GM12878 (cell line): ENCODE results near the gene CNPY2. TPM values are rescaled to one million over a fixed set of nuclear protein-coding genes. Genes with fewer than 3 reads are reported as not detected.
A peak's percentile ranks its signal among the peaks of the same experiment; 100 is the strongest.

Source experiments
- ATAC-seq: fragments of 200-7000 bp; cut with Tn5 transposase; 3 replicates; pipeline ENCODE4 v1.9.1; 2020; ENCODE audit warnings: mild to moderate bottlenecking, moderate library complexity
- BruUV-seq: library from RNA; stranded (reverse); fragments of 400-500 nt; replicated peaks from 2 replicates; lab custom pipeline; 2021; lab: Mats Ljungman, UMichigan
- CTCF ChIA-PET: fragments of 300-600 bp; sonication (Branson Sonifier 250); formaldehyde crosslinking; extraction: SDS; loops from one replicate; lab custom pipeline; 2021; ENCODE audit warnings: inconsistent platforms; lab: Yijun Ruan, JAX
- POLR2A ChIA-PET: fragments of 350-600 bp; formaldehyde crosslinking; extraction: SDS; loops from one replicate; lab custom pipeline; 2021; ENCODE audit warnings: inconsistent platforms; lab: Charles Lee
- RAD21 ChIA-PET: fragments of 300-600 bp; sonication (Branson Sonifier 250); formaldehyde crosslinking; loops from one replicate; lab custom pipeline; 2023; ENCODE audit warnings: antibody characterized with exemption; ENCODE audit not compliant: unreplicated experiment; lab: Charles Lee
- SMC1A ChIA-PET: fragments of 300-600 bp; sonication (Branson Sonifier 250); formaldehyde crosslinking; loops from one replicate; lab custom pipeline; 2023; ENCODE audit not compliant: unreplicated experiment, uncharacterized antibody; lab: Charles Lee
- DNase-seq: peaks from one replicate; pipeline ENCODE4 v3.0.0-alpha.2; 2011; ENCODE audit warnings: low read depth, low spot score
- FAIRE-seq: peaks from 3 replicates; lab custom pipeline; 2011; peaks lifted over from hg19 to GRCh38; lab: Jason Lieb, UNC
- H2AFZ ChIP-seq: 2 replicates; pipeline ENCODE4 v1.6.0; 2011; ENCODE audit warnings: low read depth, low read length, control low read depth; ENCODE audit not compliant: control insufficient read depth
- H3K27ac ChIP-seq: 2 replicates; pipeline ENCODE4 v1.5.1; 2011; ENCODE audit warnings: control low read depth; ENCODE audit not compliant: control insufficient read depth, insufficient read depth
- H3K27me3 ChIP-seq, 2 experiments: replicated peaks in 1 of 2; 2 replicates each; pipeline versions ENCODE4 v1.6.0 to v1.6.1; 2011; ENCODE audit warnings: low read length in 1 of 2; ENCODE audit not compliant: control insufficient read depth in 2 of 2, insufficient read depth in 2 of 2
- H3K36me3 ChIP-seq, 2 experiments: 2 replicates each; pipeline ENCODE4 v1.5.1; 2011; ENCODE audit warnings: low read length in 1 of 2; ENCODE audit not compliant: control insufficient read depth in 2 of 2, insufficient read depth in 2 of 2
- H3K4me1 ChIP-seq: 2 replicates; pipeline ENCODE4 v1.6.1; 2011; ENCODE audit warnings: mild to moderate bottlenecking, low read length, moderate library complexity, mixed read lengths; ENCODE audit not compliant: control insufficient read depth, insufficient read depth
- H3K4me2 ChIP-seq: 2 replicates; pipeline ENCODE4 v1.6.0; 2011; ENCODE audit warnings: control low read depth; ENCODE audit not compliant: control insufficient read depth, insufficient read depth
- H3K4me3 ChIP-seq: fragments of 200-600 bp; sonication (generic); 2 replicates; pipeline ENCODE4 v1.5.1; 2016
- H3K79me2 ChIP-seq: 2 replicates; pipeline ENCODE4 v1.6.0; 2011; ENCODE audit warnings: low read length; ENCODE audit not compliant: control insufficient read depth, insufficient read depth
- H3K9ac ChIP-seq: 2 replicates; pipeline ENCODE4 v1.8.0; 2011; ENCODE audit warnings: low read length, control low read depth, mixed read lengths; ENCODE audit not compliant: control insufficient read depth, insufficient read depth
- H3K9me3 ChIP-seq: replicated peaks from 3 replicates; pipeline ENCODE4 v1.5.1; 2011; ENCODE audit warnings: mild to moderate bottlenecking, low read length; ENCODE audit not compliant: control insufficient read depth, insufficient read depth
- H4K20me1 ChIP-seq: 2 replicates; pipeline ENCODE4 v1.6.0; 2011; ENCODE audit not compliant: control insufficient read depth, insufficient read depth
- BACH1 ChIP-seq: fragments of 450-650 bp; IDR thresholded peaks from 2 replicates; pipeline ENCODE4 v1.6.1; 2017; ENCODE audit warnings: mild to moderate bottlenecking, borderline replicate concordance
- EED ChIP-seq: sonication (generic); IDR thresholded peaks from 2 replicates; pipeline ENCODE4 v1.6.1; 2016; ENCODE audit warnings: antibody characterized with exemption, low read depth
- IKZF1 ChIP-seq: fragments of 450-650 bp; conservative IDR thresholded peaks from 2 replicates; pipeline ENCODE4 v1.6.1; 2017; ENCODE audit warnings: antibody characterized with exemption, mild to moderate bottlenecking
- JUNB ChIP-seq: IDR thresholded peaks from 2 replicates; pipeline ENCODE4 v1.6.1; 2016; ENCODE audit warnings: antibody characterized with exemption, mild to moderate bottlenecking
- NR2F1 ChIP-seq: fragments of 450-650 bp; conservative IDR thresholded peaks from 2 replicates; pipeline ENCODE4 v1.6.1; 2017; ENCODE audit warnings: mild to moderate bottlenecking
- POU2F2 ChIP-seq: IDR thresholded peaks from 3 replicates; pipeline ENCODE4 v1.6.1; 2011; ENCODE audit warnings: low read depth, mild to moderate bottlenecking, low read length, borderline replicate concordance
- SREBF1 ChIP-seq: IDR thresholded peaks from 2 replicates; pipeline ENCODE4 v1.6.1; 2012; ENCODE audit warnings: mild to moderate bottlenecking, low read length
- YY1 ChIP-seq: IDR thresholded peaks from 2 replicates; pipeline ENCODE4 v1.6.1; 2011; ENCODE audit warnings: low read depth, mild to moderate bottlenecking, low read length
- ZBED1 ChIP-seq: IDR thresholded peaks from 2 replicates; pipeline ENCODE4 v1.6.1; 2016; ENCODE audit warnings: borderline replicate concordance
- whole genome bisulfite sequencing: methylation state at CpG from one replicate; pipeline ENCODE4 v1.1.6; 2016; ENCODE audit warnings: low lambda C conversion rate; ENCODE audit not compliant: insufficient replicate concordance, insufficient coverage; ENCODE audit errors: missing lambda C conversion rate; 5-methylcytosine and 5-hydroxymethylcytosine counted together
- in situ Hi-C: fragments of 300-500 bp; cut with MboI; formaldehyde crosslinking; loops from 9 replicates; pipeline ENCODE4 v1.14.3; 2018; ENCODE audit warnings: mixed read lengths
- intact Hi-C: fragments of 100-400 bp; cut with micrococcal nuclease; formaldehyde crosslinking; loops from one replicate; pipeline ENCODE4 v1.14.2; 2022; ENCODE audit not compliant: unreplicated experiment
- polyA plus RNA-seq, 11 experiments: library from polyadenylated mRNA; depleted of rRNA in 4 of 11; unstranded in 6 of 11; stranded (reverse) in 5 of 11; fragments of >200 nt; fragmentation: Nextera tagmentation in 4 of 11; fragmentation: Illumina TruSeq in 1 of 11; extraction: Ambion mirVana in 4 of 11; extraction: Trizol in 1 of 11; gene quantifications; 1 replicate in 1 of 11; 2 replicates in 10 of 11; pipeline versions ENCODE4 v1.2.1 to v1.2.3, GENCODE V29; 2011 to 2016; ENCODE audit warnings: inconsistent platforms in 2 of 11, missing spikeins in 2 of 11, low read depth in 1 of 11
- total RNA-seq, 4 experiments: library from RNA; depleted of rRNA in 3 of 4; stranded (reverse); fragments of >200 nt in 3 of 4; fragmentation: Illumina TruSeq in 1 of 4; extraction: Trizol in 1 of 4; gene quantifications; 2 replicates each; pipeline versions ENCODE4 v1.2.1 to v1.2.3, GENCODE V29; 2013 to 2021
- TF ChIP-seq, protein P1 (sequence below): IDR thresholded peaks from 2 replicates; pipeline ENCODE4 v1.6.1; 2012; ENCODE audit warnings: improper control_type of control experiment, low read depth, low read length; ENCODE audit not compliant: insufficient replicate concordance
- TF ChIP-seq, protein P2 (sequence below): fragments of 450-650 bp; formaldehyde crosslinking; IDR thresholded peaks from 2 replicates; pipeline ENCODE4 v1.4.0; 2020; ENCODE audit warnings: mild to moderate bottlenecking, moderate library complexity
- TF ChIP-seq, protein P3 (sequence below): fragments of 450-650 bp; IDR thresholded peaks from 2 replicates; pipeline ENCODE4 v1.6.1; 2016; ENCODE audit warnings: mild to moderate bottlenecking

CNPY2 gene
- total and polyA plus RNA-seq, 10 of the 15 experiments (the other 5 are each of a cell fraction or from before 2014, with no cell fraction given): 25.0 to 276 (median 87.8) TPM

DNA sequence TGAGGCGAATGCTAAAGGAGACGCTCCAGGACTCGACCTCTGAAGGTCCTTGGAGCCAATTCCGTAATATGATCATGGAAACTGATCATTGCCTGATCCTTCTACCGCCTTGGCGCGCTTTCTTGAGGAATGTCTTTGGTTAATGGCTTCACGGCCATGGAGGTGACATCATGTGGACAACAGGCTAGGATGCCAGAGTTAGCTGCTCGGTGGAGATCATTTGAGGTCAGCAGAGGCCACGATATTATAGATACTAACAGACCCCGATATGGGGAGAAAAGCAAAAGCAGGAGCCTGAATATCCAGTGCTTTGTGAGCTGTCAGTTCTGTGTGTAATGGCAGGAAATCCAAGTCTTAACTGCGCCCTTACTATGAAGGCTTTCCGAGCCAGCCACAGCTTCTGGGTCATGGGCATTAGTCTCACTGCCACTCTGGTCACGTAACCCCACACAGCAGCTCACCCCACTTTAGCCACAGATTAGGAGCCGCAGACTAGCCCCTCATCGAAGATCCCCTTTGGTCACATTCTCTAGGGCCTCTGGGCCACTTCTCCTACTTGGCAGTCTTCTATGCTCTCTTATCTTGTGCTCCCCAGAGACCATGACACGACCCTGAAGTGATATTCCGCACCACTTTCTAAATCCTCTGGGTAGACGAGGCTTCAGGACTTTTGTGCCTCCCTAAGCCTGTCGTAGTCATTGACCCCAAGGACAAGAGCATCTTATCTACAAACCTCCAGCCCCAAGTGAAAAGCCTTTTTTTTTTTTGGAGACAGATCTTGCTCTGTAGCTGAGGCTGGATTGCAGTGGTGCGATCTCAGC is 14.9 kb downstream of the CNPY2 start:
- peak overlapping the region; percentile 73 for H3K9ac ChIP-seq
- H3K4me1 ChIP-seq: peaks cover 31% of the 10 kb centered on the region
- FAIRE-seq (no peak), ATAC-seq (no peak), DNase-seq (no peak)
- H3K27ac ChIP-seq: peak overlapping the region; percentile 85
- SMC1A ChIA-PET: no interaction called here
- WGBS: 67% methylated on average over 21 of the region's 21 CpGs
- BruUV-seq: TSS peak; percentile 92
- no peaks in the 10 kb centered on the region for H3K36me3 ChIP-seq
- in situ Hi-C loops (no loop called here), intact Hi-C loops (loop anchor here (1.0 to 2.0 kb wide), 2 partner anchors 34 to 108 kb away; partner anchors contain the start of gene COQ10A)
- CTCF ChIA-PET: interaction anchor here (0.6 to 1.2 kb wide), 6 partner anchors 28 to 1895 kb away, joined by 3 to 4 read pairs (median 3); partner anchors contain the start of gene PAN2
- no peaks in the 10 kb centered on the region for H4K20me1 ChIP-seq
- peak overlapping the region; percentile 93 for H2AFZ ChIP-seq
- H3K9me3 ChIP-seq: no peaks in the 10 kb centered on the region
- H3K4me2 ChIP-seq: peak overlapping the region; percentile 88
- POLR2A ChIA-PET: interaction anchor here (0.7 to 1.5 kb wide), 3 partner anchors 14 to 59 kb away, joined by 3 to 6 read pairs (median 3); partner anchors contain the start of gene STAT2
- RAD21 ChIA-PET: interaction anchor here (0.5 to 1.6 kb wide), 4 partner anchors 43 to 383 kb away, joined by 3 to 6 read pairs (median 4); partner anchors contain the start of genes ANKRD52, RNF41 and STAT2
- H3K27me3 ChIP-seq: no peaks in the 10 kb centered on the region
- peak overlapping the region; percentile 87 for H3K4me3 ChIP-seq
- peaks cover 42% of the 10 kb centered on the region for H3K79me2 ChIP-seq
- TF ChIP-seq BACH1 (no peak), JUNB (no peak), SREBF1 (no peak), POU2F2 (no peak), NR2F1 (peak; percentile 5; the same call in 1 of the 2 replicates), IKZF1 (no peak), EED (peak; percentile 29; the same call in 1 of the 2 replicates), YY1 (0 out of 2 replicates have a peak, but pooled peaks have one; percentile 9), ZBED1 (no peak)
- TF ChIP-seq, protein P1, sequence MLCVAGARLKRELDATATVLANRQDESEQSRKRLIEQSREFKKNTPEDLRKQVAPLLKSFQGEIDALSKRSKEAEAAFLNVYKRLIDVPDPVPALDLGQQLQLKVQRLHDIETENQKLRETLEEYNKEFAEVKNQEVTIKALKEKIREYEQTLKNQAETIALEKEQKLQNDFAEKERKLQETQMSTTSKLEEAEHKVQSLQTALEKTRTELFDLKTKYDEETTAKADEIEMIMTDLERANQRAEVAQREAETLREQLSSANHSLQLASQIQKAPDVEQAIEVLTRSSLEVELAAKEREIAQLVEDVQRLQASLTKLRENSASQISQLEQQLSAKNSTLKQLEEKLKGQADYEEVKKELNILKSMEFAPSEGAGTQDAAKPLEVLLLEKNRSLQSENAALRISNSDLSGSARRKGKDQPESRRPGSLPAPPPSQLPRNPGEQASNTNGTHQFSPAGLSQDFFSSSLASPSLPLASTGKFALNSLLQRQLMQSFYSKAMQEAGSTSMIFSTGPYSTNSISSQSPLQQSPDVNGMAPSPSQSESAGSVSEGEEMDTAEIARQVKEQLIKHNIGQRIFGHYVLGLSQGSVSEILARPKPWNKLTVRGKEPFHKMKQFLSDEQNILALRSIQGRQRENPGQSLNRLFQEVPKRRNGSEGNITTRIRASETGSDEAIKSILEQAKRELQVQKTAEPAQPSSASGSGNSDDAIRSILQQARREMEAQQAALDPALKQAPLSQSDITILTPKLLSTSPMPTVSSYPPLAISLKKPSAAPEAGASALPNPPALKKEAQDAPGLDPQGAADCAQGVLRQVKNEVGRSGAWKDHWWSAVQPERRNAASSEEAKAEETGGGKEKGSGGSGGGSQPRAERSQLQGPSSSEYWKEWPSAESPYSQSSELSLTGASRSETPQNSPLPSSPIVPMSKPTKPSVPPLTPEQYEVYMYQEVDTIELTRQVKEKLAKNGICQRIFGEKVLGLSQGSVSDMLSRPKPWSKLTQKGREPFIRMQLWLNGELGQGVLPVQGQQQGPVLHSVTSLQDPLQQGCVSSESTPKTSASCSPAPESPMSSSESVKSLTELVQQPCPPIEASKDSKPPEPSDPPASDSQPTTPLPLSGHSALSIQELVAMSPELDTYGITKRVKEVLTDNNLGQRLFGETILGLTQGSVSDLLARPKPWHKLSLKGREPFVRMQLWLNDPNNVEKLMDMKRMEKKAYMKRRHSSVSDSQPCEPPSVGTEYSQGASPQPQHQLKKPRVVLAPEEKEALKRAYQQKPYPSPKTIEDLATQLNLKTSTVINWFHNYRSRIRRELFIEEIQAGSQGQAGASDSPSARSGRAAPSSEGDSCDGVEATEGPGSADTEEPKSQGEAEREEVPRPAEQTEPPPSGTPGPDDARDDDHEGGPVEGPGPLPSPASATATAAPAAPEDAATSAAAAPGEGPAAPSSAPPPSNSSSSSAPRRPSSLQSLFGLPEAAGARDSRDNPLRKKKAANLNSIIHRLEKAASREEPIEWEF: no peak
- TF ChIP-seq, protein P2, sequence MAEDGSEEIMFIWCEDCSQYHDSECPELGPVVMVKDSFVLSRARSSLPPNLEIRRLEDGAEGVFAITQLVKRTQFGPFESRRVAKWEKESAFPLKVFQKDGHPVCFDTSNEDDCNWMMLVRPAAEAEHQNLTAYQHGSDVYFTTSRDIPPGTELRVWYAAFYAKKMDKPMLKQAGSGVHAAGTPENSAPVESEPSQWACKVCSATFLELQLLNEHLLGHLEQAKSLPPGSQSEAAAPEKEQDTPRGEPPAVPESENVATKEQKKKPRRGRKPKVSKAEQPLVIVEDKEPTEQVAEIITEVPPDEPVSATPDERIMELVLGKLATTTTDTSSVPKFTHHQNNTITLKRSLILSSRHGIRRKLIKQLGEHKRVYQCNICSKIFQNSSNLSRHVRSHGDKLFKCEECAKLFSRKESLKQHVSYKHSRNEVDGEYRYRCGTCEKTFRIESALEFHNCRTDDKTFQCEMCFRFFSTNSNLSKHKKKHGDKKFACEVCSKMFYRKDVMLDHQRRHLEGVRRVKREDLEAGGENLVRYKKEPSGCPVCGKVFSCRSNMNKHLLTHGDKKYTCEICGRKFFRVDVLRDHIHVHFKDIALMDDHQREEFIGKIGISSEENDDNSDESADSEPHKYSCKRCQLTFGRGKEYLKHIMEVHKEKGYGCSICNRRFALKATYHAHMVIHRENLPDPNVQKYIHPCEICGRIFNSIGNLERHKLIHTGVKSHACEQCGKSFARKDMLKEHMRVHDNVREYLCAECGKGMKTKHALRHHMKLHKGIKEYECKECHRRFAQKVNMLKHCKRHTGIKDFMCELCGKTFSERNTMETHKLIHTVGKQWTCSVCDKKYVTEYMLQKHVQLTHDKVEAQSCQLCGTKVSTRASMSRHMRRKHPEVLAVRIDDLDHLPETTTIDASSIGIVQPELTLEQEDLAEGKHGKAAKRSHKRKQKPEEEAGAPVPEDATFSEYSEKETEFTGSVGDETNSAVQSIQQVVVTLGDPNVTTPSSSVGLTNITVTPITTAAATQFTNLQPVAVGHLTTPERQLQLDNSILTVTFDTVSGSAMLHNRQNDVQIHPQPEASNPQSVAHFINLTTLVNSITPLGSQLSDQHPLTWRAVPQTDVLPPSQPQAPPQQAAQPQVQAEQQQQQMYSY: no peak
- TF ChIP-seq, protein P3, sequence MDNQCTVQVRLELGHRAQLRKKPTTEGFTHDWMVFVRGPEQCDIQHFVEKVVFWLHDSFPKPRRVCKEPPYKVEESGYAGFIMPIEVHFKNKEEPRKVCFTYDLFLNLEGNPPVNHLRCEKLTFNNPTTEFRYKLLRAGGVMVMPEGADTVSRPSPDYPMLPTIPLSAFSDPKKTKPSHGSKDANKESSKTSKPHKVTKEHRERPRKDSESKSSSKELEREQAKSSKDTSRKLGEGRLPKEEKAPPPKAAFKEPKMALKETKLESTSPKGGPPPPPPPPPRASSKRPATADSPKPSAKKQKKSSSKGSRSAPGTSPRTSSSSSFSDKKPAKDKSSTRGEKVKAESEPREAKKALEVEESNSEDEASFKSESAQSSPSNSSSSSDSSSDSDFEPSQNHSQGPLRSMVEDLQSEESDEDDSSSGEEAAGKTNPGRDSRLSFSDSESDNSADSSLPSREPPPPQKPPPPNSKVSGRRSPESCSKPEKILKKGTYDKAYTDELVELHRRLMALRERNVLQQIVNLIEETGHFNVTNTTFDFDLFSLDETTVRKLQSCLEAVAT: peak; percentile 99
